Suppressor macrophage (primary cell): ENCODE results near the gene TTC27.
"Not testable (repeated sequence)": the region's sequence is repeated elsewhere in the genome, so short reads cannot be mapped to it uniquely, and the experiment has no call there.

Experiments used
- DNase-seq, 4 experiments: peaks; one replicate each; pipeline ENCODE4 v3.0.0-alpha.2; 2020 to 2022
- total RNA-seq, 17 experiments: gene quantifications; one replicate each; lab custom pipeline; 2026; ENCODE audit warnings: mixed read lengths in 6 of 17, inconsistent platforms in 3 of 17; lab: John Stamatoyannopoulos, UW

The TTC27 gene
- 9.6 to 25.4 (median 20.4) reads per million in 17 experiments for total RNA-seq

GRCh38 chr2:32627814-32628579 is at the start of gene TTC27:
Gene TTC27, plus strand, starts transcription at chr2:32628050. Its CDS starts 243 bp downstream, at chr2:32628293.
- DNase-seq, result peak; percentile 97 to 98 (median 98)

GRCh38 chr2:32591669-32592463 is 36.0 kb upstream of the TTC27 start:
- peak in 2 of 4 experiments; percentile 17 to 26 for DNase-seq

- DNase-seq, result no peak
These were observed 33.3 kb upstream of the TTC27 start for GRCh38 chr2:32594573-32594972.

- no peak for DNase-seq
These were observed 16.5 kb upstream of the TTC27 start for GRCh38 chr2:32611366-32611765.

GRCh38 chr2:32611771-32612170 is 16.1 kb upstream of the TTC27 start:
- no peak for DNase-seq

GRCh38 chr2:32614084-32614483 is 13.8 kb upstream of the TTC27 start:
- peak; percentile 34 to 76 (median 64) for DNase-seq

- no peak for DNase-seq
These were observed 10.2 kb upstream of the TTC27 start for GRCh38 chr2:32617599-32618189.

- DNase-seq, result peak; percentile 50 to 66 (median 60)
These were observed 5.1 kb upstream of the TTC27 start for GRCh38 chr2:32622570-32623310.

GRCh38 chr2:32623311-32623706 is 4.5 kb upstream of the TTC27 start:
- DNase-seq, result no peak

- DNase-seq, result no peak
These were observed 3.0 kb upstream of the TTC27 start for GRCh38 chr2:32624812-32625211.

GRCh38 chr2:32626639-32627221 is 1.1 kb upstream of the TTC27 start:
- DNase-seq, result no peak

- peak; percentile 43 to 56 (median 48) for DNase-seq
These were observed 423 bp upstream of the TTC27 start for GRCh38 chr2:32627441-32627813.

GRCh38 chr2:32632089-32632488 is 4.2 kb downstream of the TTC27 start:
- no peak for DNase-seq

- no peak for DNase-seq
These were observed 5.2 kb downstream of the TTC27 start for GRCh38 chr2:32633040-32633439.

- not testable (repeated sequence) for DNase-seq
These were observed 10.7 kb downstream of the TTC27 start for GRCh38 chr2:32638548-32638947.

GRCh38 chr2:32641180-32641579 is 13.3 kb downstream of the TTC27 start:
- DNase-seq, result no peak

- no peak for DNase-seq
These were observed 19.4 kb downstream of the TTC27 start for GRCh38 chr2:32647180-32647651.

- DNase-seq, result no peak
These were observed 24.8 kb downstream of the TTC27 start for GRCh38 chr2:32652555-32653209.

GRCh38 chr2:32656069-32656468 is 28.2 kb downstream of the TTC27 start:
- DNase-seq, result no peak

GRCh38 chr2:32663864-32664263 is 36.0 kb downstream of the TTC27 start:
- DNase-seq, result no peak

GRCh38 chr2:32666704-32667103 is 38.9 kb downstream of the TTC27 start:
- no peak for DNase-seq

- no peak for DNase-seq
These were observed 40.4 kb downstream of the TTC27 start for GRCh38 chr2:32668254-32668653.
